LNCAP (cell line): ENCODE results near the gene ADORA3.

ENCODE experiments used
- TF ChIP-seq, protein P1 (sequence below): fragments of 450-650 bp; IDR thresholded peaks from 2 replicates; pipeline ENCODE4 v1.5.1; 2017; ENCODE audit warnings: mild to moderate bottlenecking

The ADORA3 gene

DNA sequence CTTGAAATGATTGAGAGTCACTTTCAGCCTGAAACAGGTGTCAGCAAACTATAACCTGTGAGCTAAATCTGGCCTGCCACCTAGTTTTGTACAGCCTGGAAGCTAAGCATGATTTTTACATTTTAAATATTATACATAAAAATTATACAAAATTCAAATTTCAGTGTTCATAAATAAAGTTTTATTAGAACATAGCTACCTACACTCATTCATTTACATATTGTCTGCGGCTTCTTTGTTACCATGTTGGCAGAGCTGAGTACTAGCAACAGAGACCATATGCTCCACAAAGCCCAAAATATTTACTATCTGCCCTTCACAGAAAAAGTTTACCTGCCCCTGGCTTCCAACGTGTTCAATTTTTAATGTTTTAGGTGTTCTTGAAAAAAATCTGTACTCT, 37.7 kb downstream of the ADORA3 start:
- TF ChIP-seq, protein P1, sequence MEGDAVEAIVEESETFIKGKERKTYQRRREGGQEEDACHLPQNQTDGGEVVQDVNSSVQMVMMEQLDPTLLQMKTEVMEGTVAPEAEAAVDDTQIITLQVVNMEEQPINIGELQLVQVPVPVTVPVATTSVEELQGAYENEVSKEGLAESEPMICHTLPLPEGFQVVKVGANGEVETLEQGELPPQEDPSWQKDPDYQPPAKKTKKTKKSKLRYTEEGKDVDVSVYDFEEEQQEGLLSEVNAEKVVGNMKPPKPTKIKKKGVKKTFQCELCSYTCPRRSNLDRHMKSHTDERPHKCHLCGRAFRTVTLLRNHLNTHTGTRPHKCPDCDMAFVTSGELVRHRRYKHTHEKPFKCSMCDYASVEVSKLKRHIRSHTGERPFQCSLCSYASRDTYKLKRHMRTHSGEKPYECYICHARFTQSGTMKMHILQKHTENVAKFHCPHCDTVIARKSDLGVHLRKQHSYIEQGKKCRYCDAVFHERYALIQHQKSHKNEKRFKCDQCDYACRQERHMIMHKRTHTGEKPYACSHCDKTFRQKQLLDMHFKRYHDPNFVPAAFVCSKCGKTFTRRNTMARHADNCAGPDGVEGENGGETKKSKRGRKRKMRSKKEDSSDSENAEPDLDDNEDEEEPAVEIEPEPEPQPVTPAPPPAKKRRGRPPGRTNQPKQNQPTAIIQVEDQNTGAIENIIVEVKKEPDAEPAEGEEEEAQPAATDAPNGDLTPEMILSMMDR: no peak

DNA sequence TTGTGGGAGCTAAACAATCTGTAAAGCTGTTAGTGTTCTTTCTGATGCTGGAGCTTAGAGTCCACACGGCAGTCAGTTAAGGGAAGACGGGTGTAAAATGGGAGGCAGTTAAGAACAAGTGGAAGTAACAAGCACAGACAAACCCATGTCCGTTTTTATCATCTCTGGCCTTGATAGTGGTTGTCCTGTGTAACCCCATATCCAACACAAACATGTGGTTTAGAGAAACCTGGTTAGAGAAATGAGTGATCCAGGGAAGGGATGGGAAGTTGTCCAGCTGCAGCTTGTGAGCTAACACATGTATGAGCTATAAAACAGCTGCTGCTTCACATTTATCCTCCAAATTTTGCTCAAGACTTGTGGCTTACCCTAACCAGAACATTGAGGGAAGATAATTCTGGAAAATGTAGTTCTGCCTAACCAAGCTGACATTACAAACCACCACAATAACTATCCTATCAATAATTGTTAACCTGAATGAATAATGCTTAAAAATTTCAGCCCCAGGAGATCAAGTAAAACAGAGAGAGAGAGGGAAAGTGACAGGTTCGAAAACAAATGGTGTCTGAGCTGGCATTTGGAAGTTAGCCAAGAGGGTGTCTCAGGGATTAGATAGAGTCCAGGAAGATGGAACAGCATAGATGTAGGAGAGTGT, 40.3 kb downstream of the ADORA3 start:
- TF ChIP-seq, protein P1: no peak

DNA sequence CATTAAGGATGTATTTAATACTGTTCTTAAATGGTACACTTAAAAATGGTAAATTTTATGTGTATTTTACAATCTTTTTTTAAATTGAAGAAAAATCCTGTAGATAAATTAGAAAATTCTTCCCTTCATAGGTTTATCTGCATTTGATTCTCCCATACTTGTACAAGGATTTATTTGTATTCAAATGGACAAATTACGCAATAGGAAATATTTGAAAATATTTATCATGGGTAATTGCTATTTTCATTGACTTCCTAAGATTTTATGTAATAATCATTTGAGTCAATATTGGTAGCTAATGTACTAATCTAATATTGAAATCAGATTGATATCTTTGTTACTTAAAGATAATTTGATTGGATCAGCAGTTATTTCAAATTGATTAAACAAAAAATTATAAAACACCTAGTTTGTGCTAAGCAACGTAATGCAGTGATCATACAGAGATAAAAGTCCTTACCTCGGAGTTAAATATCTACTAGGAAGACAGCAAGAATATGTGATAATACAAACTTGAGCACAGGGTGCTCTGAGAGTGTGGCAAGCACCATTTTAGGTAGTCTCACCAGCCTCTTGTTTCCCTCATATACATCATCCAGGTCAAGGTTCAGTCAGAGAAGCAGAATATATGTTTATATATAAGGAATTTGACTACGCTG, 40.9 kb downstream of the ADORA3 start:
- TF ChIP-seq, protein P1: no peak

DNA sequence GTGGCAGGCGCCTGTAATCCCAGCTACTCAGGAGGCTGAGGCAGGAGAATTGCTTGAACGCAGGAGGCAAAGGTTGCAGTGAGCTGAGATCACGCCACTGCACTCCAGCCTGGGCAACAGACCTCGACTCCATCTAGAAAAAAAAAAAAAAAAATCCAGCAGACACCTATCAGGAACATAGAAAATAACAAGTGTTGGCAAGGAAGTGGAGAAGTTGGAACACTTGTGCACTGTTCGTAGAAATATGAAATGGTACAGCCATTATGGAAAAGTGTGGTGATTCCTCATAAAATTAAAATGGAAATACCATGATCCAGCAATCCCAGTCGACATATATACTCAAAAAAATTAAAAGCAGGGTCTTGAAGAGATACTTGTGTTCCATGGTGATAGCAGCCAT, 41.7 kb downstream of the ADORA3 start:
- TF ChIP-seq, protein P1: no peak

DNA sequence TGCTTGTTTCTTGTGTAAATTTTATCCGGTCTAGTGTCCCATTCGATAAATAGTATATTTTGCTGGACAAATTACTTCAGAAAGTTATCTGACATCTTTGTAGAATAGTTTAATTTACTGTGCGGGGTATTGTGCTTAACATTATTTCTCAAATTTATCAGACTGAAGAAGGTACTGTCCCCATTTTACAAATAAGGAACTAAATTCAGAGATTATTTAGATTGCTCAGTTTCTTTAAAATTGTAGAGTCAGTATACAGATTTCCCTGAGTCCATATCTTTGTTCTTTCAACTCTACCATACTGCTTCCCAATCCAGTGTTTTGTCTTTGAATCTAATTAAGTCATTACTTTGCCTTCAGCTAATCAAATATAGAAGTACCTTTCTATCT, 47.8 kb downstream of the ADORA3 start:
- TF ChIP-seq, protein P1: no peak

DNA sequence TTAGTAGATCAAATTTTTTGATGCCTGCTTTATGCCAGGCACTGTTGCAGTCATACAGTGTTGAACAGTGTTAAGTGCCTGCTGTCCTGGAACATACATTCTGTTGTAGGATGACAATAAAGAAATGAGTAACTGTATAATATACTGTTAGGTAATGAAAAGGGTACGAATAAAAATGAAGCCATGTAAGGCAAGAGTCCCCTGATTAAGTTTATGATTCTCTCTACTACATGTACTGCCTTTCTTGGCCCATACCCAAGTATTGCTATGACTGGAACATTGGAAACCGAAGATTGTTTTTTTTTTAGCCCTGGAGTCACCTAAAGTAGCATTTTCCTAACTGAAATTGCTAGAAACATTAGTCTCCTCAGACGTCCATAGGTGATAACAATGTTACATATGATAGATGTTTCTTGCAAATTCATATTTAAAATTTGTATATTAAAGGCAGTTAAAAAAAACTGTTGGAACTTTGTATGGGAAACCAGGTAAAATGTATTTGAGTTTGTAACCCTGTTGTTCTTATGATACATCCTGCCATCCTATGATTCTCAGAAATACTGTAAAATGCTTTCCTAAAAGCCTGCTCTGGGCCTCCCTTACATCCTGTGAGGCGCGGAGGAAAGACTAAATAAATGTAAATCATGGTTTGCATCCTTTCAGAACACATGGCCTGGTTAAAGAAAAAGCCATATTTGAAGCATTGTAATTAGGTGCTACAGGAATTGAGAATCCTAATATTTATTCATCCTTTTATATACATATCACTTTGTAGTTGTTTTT, 48.4 kb downstream of the ADORA3 start:
- TF ChIP-seq, protein P1: no peak

DNA sequence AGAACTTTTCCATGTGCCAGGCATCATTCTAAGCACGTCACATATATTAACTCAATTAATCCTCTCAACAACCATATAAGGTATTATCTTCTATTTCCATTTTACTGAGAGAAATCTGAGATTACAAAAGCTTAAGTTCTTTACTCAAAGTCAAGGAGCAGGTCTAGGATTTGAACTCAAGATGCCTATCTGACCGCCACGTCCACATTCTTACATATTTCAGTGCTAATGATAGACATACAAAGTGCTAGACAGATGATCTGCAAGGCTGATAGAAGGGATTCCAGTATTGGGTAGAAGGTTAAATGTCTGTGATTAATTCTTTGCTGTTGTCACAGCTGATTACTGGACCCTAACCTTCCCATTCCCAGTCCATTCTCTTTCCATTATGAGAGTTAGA, 49.7 kb downstream of the ADORA3 start:
- TF ChIP-seq, protein P1: no peak
